Activated CD4-positive, alpha-beta T cell treated with anti-CD3 and anti-CD28 coated beads, Interleukin-2, amount 50 U/mL, for 16 hours (primary cell): ENCODE measurements around the gene PTPN11.
"Not testable (repeated sequence)": the region's sequence is repeated elsewhere in the genome, so short reads cannot be mapped to it uniquely, and the experiment has no call there.

Experiments used
- DNase-seq: peaks from one replicate; pipeline ENCODE4 v3.0.0-alpha.2; 2020

Gene PTPN11

DNA sequence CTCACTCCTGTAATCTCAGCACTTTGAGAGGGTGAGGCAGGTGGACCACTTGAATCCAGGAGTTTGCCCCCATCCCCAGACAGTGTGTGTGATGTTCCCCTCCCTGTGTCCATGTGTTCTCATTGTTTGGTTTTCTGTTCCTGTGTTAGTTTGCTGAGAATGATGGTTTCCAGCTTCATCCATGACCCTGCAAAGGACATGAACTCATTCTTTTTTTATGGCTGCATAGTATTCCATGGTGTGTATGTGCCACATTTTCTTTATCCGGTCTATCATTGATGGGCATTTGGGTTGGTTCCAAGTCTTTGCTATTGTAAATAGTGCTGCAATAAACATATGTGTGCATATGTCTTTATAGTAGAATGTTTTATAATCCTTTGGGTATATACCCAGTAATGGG, 38.4 kb downstream of the PTPN11 start:
- DNase-seq, result not testable (repeated sequence)

DNA sequence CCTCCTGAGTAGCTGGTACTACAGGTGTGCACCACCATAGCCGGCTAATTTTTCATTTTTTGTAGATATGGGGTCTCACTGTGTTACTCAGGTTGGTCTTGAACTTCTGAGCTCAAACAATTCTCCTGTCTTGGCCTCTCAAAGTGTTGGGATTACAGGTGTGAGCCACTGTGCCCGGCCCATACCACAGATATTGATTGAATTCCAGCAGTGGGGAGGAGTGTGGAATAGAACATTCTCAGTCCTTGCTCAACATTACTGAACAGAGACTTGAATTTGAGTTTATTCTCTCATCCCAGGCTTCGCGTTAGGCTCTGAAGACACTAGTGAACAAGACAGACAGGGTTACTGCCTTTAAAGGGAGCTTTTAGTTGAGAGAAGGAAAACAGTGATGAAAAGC, 39.6 kb downstream of the PTPN11 start:
- no peak for DNase-seq

DNA sequence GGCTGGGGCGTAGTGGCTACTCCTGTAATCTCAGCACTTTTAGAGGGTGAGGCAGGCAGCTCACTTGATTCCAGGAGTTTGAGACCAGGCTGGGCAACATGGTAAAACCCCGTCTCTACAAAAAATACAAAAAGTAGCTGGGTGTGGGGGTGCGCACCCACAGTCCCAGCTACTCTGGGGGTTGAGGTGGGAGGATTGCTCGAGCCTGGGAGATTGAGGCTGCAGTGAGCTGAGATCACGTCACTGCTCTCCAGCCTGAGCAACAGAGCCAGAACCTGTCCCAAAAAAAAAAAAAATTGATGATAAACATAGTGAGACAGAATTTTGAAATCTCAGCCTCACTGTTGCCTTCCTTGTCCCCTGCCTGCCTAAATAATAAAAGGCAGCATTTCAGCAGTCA, 40.0 kb downstream of the PTPN11 start:
- no peak for DNase-seq

DNA sequence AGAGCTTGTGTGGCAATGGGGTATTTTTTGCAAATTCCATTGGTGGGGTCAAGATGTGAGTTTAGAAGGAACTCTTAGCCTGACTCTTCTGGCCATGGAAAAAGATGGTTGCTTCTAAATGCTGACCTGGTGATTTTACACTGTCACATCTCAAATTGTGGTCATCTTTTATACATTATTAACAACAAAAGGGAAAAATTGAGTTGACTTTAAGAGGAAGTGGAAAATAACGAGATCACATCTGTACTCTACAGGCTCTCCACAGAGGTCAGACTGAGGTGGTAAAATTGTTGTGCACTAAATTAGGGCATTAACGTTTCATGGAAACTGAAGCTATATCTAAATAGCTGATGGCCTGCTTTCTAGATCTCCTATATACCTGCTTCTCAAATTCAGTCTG, 44.7 kb downstream of the PTPN11 start:
- no peak for DNase-seq

DNA sequence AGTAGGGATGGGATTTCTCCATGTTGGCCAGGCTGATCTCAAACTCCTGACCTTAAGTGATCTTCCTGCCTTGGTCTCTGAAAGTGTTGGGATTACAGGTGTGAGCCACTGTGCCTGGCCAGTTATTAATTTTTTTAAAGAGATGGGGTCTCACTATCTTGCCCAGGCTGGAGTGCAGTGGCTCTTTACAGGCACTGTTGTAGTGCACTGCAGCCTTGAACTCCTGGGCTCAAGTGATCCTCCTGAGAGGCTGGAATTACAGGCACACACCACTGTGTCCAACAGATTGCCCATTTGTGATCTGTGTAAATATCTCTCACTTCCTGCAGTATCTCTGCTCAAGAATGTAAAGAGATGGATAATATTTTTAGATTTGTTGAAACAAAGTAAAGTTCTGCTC, 45.9 kb downstream of the PTPN11 start:
- DNase-seq, result no peak

DNA sequence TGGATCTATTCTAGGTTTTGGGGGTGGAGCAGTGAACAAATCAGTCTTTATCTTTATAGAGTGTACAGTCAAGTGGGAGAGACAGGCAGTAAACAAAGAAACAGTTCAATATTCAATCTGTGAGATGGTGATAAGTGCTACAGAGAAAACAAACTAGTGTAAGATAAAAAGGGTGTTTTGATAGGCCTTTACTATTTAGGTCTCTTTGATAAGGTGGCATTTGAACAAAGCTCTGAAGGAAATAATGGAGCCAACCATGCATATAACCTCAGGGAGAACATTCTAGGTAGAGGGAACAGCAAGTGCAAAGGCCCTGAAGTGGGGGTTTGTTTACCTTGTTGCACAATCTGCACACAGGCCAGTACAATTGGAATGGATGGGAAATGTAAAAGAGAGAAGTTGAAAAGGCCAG, 47.3 kb downstream of the PTPN11 start:
- no peak for DNase-seq

DNA sequence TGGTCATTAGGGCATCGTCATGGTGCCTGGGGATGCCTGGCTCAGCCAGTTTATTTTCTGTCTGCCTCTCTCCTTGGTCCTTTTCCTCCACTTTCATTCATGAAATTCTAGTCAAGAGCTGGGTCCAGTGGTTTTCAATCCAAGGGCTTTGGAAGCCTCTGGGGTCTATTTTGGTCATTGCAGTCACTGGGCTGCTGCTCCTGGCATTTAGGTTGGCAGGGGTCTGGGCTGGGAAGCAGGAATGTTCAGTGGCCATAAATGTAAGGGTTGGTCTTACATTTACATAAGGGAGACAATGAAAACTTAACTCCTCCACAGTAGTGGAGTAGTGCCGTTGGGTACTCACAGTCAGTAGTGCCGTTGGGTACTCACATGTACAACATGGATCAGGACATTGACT, 48.1 kb downstream of the PTPN11 start:
- no peak for DNase-seq

DNA sequence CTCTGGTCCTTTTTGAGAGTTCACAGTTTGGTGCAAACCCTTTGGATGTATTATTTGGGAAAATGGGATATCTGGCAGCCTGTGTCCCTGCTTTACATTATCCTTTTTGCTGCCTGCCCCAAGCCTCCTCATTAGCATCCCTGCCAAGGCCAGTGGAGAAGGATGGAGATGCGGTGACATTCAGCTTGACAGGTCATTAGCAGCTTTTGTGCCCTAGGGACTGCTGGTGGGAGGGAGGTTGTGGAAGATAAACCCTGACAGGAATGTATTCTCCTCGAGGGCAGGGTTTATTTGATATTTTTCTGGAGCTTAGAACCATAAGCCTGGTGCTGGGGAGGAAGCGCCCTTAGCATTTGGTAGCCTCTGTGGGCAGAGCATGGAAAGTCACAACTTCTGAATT, 49.3 kb downstream of the PTPN11 start:
- DNase-seq, result no peak

DNA sequence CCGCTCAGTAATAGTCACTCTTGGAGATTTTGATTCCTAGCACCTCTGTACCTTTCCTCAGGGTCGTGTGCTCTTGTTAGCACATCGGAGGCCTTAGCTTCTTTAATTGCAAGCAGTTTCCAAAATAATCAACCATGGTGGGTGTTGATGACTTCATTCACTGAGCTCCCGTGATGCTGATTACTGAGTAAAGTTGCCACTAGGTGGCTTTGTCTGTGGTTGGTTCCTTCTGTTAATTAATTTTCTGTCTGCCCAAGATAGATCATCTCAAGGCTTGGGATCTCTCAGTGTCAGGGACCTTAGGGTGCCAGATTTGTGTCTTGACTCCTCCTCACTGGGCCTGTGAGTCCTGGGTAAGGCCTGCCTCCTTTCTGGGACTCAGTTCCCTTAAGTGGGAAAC, 54.3 kb downstream of the PTPN11 start:
- peak; percentile 10 for DNase-seq

DNA sequence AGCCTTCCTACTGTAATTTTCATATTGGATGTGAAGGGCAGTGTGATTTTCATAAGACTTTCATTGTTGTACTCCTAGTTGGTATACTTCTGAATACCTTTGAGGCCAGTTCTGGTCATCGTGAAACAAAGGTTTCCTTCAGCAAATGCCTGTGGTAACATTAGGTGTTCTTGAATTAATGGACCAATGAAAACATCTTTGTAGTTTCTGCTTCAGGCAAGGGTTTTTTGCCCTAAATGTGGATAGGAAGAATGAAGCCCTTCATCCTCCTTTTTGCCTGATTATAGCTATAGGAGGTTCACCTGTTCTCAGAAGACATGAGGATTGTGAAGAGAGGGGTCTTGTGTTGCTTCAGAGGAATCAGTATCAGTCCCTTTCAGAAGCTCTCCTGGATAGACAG, 60.7 kb downstream of the PTPN11 start:
- DNase-seq, result no peak

DNA sequence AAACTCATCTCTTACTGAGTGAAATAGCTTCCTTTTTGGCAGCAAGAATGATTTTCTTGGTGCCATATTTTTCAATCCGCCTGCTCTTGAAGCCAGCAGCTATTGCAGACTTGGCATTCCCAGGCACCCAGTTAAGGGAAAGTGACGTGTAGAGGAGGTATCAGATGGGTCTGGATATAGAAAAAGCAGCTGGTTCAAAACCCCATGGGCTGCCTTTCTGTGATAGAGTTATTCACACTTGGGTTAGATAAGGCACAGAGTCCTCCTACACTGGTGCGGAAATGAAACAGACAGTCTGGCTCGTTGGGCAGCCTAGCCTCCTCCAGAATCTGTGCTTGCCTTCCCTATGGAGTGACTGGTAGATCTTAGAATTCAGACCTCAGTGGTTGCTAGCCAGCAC, 62.2 kb downstream of the PTPN11 start:
- no peak for DNase-seq

DNA sequence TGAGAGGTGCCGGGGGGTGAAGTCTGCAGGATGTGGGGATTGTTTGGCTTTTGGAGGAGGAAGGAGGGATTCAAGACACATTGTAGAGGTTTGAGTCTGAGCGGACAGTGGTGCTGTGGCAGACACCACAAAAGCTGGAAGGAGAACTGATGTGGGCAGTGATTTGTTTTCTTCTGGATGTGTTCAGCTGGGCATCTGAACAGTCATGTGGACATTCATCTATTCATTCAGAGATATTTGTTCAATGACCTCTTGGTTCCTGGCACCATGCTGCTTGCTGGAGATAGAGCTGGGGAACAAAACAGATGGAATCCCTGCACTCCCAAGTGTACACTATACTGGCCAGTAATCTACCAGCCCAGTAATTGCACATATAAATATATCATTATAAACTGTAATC, 64.0 kb downstream of the PTPN11 start:
- no peak for DNase-seq

DNA sequence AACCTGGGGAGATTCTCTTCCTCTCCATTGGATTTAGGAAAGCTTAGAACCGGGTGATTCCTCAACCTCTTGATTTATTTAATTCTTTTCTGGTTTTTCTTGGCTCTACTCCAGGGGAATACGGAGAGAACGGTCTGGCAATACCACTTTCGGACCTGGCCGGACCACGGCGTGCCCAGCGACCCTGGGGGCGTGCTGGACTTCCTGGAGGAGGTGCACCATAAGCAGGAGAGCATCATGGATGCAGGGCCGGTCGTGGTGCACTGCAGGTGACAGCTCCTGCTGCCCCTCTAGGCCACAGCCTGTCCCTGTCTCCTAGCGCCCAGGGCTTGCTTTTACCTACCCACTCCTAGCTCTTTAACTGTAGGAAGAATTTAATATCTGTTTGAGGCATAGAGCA, 67.6 kb downstream of the PTPN11 start:
- DNase-seq, result no peak

DNA sequence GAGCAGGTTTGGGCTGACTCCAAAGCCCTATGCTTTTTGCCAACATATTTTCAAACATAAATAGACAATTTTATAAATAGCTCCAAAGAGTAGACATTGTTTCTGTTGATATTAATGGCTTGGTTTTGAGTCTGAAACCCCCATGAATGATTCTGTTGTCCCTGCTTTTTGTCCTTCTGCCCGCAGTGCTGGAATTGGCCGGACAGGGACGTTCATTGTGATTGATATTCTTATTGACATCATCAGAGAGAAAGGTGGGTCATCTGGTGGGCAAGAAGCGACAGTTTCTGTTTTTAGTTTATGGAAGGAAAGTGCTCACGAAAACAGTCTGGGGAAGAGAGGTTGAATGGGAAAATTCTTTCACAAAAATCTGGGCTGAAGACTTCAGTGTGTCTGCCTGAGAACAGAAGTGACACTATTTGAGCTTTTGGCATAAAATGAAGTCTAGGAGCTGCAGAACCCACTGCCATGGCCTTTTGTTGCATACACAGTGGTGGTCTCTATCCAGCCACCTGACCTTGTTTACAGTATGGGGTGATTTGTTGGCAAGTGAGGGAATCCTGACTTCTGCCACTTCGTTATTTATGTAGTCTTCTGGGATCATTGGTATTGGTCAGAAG, 69.6 kb downstream of the PTPN11 start:
- DNase-seq, result no peak

DNA sequence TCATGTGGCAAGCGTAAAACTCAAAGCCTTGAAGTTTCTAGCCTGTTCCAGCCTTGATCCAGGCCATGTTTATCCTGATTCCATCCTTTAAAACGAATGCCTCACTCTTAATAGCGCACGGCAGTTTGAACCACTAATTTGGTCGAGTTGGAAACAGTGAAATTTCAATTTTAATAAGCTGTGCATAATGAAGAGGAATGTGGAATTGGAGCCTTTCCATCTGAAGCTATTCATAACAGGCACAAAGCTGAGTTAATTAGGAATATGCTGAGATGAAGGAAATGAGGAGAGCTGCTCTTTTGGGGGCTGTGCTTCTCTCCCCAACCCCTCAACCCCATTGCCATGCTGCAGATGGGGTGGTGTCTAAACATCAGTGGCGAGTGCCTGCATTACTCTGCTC, 70.7 kb downstream of the PTPN11 start:
- no peak for DNase-seq

DNA sequence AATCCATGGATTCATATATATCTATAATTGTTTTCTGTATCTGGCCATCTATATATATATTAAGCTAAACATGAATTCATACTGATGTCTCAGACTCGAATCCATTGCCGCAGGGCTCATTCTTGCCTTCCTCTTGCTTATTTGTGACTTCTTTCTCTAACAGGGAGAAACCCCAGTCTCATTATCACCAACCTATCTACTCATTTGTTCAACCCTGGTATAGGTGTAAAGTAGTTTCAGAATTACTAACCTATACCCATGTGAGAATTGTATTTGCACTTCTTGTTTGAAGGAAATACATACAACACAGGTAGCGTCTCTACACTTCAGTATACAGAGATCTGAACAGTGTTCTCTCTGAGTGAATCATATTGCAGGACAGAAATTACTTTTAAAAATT, 77.7 kb downstream of the PTPN11 start:
- peak; percentile 86 for DNase-seq

DNA sequence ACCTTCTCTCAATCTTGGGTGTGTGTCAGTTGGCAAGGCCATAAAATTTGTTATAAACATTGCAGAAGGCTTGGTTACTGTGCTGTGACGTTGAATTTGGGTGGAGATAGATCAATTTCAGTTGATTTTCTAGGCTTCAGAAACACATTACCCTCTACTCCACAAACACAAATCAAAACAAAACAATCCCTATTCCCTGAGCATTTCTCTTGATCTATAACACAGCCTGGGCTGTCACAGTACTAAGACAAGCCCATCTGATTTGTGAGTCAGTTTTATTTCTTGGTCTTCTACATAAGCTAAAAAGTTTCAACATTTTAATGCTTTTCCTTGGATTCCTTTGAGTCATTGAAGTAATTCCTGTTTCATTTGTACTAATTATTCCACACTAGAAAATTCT, 79.8 kb downstream of the PTPN11 start:
- DNase-seq, result no peak

DNA sequence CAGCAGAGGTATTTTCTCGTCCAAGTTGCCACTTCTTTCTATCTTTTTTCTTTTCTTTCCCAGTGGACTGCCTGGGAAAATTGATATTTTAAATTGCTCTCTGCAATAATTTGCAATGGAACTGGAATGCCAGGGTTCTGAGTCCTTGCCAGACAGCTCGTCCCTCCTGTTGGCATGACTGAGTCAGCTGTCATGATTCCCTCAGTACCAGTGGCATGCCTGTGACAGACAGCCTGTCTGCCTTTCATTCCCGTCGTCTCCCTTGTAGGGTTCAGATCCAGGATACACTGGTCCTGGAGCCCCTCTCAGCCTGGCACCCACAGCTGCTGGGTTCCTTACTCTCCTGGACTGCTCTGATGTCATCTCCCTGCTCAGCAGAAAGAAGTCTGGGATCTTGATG, 84.8 kb downstream of the PTPN11 start:
- DNase-seq, result no peak

DNA sequence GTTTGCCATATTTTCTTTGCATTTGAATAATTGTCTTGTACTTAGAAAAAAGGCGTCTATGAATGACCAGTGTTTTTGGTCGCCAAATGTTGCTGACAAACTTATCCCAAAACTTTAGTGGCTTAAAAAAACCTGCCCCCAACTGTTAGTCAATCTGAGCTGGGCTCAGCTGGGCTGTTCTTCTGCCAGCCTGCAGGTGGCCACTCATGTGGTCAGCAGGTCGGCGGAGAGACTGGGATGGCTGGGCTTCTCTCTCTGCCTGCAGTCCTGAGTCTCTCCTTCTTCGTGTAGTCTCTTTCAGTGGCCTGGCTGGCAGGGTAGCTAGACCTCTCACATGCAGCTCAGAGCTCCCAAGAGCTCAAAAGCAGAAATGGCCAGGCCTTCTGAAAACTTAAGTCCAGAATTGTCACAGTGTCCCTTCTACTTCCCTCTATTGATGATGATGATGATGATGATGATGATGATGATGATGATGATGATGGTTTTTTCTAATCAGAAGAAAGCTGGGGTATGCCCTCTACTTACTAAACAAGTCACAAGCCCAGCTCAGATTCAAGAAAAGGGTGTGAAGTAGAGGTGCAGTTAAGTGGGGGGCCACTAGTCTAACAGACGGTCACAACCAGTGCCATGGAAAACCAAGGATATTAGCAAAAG, 87.9 kb downstream of the PTPN11 start:
- no peak for DNase-seq

DNA sequence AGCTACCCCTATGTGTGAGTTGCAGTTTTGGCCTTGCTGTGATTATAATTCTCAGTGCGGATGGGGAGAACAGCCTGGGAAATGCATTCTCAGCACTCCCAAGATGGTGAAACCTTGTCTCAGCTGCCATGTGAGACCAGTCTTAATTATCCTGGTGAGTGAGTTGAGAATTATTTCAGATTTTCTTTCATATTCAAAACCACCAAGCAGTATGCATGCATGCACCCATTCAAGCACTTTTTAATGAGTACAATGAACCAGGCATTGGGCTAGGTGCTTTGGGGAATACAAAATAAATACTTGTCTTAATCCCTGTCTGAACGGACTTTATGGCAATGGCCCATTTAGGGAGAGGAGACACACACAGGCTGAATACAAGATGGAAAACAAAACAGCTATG, 94.7 kb downstream of the PTPN11 start:
- no peak for DNase-seq

DNA sequence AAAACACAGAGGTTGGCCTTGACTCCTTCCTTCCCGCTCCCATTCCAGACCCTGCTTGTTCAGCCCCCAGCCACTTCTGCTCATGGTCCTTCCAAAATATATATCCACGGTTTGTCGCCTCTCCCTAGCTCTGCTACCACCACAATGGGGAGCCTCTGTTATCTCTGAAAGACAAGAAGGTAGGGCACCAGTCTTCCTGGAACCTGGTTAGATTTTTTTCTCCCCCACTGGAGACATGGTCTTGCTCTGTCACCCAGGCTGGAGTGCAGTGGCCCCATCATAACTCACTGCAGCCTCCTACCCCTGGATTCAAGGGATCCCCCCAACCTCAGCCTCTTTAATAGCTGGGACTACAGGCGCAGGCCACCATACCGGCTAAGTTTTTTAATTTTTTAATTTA, 95.7 kb downstream of the PTPN11 start:
- DNase-seq, result no peak

DNA sequence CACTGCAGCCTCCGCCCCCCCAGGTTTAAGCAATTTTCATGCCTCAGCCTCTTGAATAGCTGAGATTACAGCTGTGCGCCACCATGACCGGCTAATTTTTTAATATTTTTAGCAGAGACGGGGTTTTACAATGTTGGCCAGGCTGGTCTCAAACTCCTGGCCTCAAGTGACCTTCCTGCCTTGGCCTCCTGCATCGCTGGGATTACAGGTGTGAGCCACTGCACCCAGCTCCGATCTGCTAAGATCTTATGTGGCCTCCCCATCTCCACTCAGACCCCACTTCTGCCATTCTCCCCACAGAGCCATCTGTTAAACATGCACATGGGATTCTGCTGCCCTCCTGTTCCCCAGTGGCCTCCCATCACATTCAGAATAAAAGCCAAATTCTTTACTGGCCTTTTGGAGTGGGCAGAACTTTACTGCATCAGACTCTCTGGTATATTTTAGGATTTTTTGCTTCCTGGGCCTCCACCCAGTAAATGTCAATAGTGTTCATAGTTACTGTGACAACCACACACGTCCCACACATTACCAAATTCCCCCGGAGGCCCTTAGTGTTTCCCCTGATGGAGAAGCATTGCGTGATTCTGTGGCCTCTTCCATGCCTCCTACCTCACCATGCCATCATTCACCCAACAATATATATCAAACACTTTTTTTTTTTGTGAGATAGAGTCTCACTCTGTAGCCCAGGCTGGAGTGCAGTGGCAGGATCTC, 96.3 kb downstream of the PTPN11 start:
- DNase-seq, result no peak

DNA sequence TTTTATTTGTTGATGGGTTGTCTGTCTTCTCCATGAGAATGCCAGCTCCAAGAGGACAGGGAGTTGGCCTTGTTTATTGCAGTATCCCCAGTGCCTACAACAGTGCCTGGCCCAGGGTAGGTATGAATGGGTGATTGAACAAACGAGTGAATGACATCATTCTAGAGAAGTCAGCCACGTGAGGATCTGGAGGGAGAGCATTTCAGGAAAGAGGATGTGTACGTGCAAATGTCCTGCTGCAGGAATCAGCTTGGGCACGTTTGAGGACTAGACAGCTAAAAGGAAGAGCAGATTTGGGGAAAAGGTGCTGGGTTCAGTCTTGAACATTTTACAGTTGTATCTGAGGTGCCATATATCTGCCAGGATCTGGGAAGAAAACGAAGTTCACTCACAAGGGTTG, 97.1 kb downstream of the PTPN11 start:
- no peak for DNase-seq

DNA sequence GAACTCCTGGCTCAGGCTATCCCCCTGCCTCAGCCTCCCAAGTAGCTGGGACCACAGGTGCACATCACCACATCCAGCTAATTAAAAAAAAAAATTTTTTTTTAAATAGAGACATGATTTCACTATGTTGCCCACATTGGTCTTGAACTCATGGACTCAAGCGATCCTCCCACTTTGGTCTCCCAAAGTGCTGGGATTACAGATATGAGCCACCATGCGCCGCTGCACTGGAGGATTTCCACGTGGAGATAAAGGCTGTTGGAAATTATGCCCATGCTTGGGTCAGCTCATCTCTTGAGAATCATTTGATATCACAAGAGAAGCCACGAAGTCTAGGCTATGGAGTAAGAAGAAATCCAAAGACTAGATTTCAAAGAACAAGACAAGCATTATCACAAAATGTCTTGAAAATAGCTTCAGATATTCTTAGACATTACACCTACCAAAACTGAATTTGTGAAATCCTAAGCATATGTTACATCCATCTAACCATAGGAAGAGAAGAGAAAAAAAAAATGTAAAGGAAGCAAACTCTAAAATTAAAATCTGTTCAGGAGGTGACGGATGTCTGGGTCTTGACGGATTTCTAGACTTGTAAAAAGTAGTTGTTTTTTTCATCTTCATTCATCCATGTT, 99.1 kb downstream of the PTPN11 start:
- DNase-seq, result no peak
